ENCODE measurements around the gene INPP5D.

Gene INPP5D

GRCh38 chr2:233218836-233219235 is 158.7 kb downstream of the INPP5D start:
- DNase-seq: no peak

- DNase-seq: no peak
Observed at GRCh38 chr2:233219848-233220247, 159.7 kb downstream of the INPP5D start.

GRCh38 chr2:233221378-233222063 is 161.4 kb downstream of the INPP5D start:
- no peak for DNase-seq

- DNase-seq: no peak
Observed at GRCh38 chr2:233223059-233223894, 163.1 kb downstream of the INPP5D start.

GRCh38 chr2:233225230-233226068 is 165.3 kb downstream of the INPP5D start:
- DNase-seq: no peak

GRCh38 chr2:233226511-233227031 is 166.4 kb downstream of the INPP5D start:
- DNase-seq: no peak

- DNase-seq: no peak
Observed at GRCh38 chr2:233227346-233227978, 167.3 kb downstream of the INPP5D start.

GRCh38 chr2:233228376-233228775 is 168.2 kb downstream of the INPP5D start:
- DNase-seq: no peak

GRCh38 chr2:233233618-233234230 is 173.6 kb downstream of the INPP5D start:
- no peak for DNase-seq

GRCh38 chr2:233234264-233234663 is 174.1 kb downstream of the INPP5D start:
- no peak for DNase-seq

GRCh38 chr2:233234996-233235395 is 174.9 kb downstream of the INPP5D start:
- no peak for DNase-seq

- no peak for DNase-seq
Observed at GRCh38 chr2:233235977-233236376, 175.8 kb downstream of the INPP5D start.

GRCh38 chr2:233236820-233237589 is 176.9 kb downstream of the INPP5D start:
- DNase-seq: no peak

GRCh38 chr2:233240897-233241296 is 180.8 kb downstream of the INPP5D start:
- no peak for DNase-seq

GRCh38 chr2:233241803-233242202 is 181.7 kb downstream of the INPP5D start:
- no peak for DNase-seq

GRCh38 chr2:233242231-233242927 is 182.2 kb downstream of the INPP5D start:
- no peak for DNase-seq

- DNase-seq: no peak
Observed at GRCh38 chr2:233243348-233243747, 183.2 kb downstream of the INPP5D start.

- DNase-seq: no peak
Observed at GRCh38 chr2:233244818-233245217, 184.7 kb downstream of the INPP5D start.

GRCh38 chr2:233245406-233245805 is 185.3 kb downstream of the INPP5D start:
- DNase-seq: no peak

- no peak for DNase-seq
Observed at GRCh38 chr2:233247116-233247515, 187.0 kb downstream of the INPP5D start.

GRCh38 chr2:233247744-233248143 is 187.6 kb downstream of the INPP5D start:
- no peak for DNase-seq
